HepG2 (cell line): Measurements from ENCODE around the gene TMC2. TPM values are rescaled to one million over a fixed set of nuclear protein-coding genes. Genes with fewer than 3 reads are reported as not detected.

ENCODE experiments used
- ARNT ChIP-seq: fragments of 450-650 bp; IDR thresholded peaks from 2 replicates; pipeline ENCODE4 v1.6.1; 2017
- CBX5 ChIP-seq: sonication (generic); formaldehyde crosslinking; IDR thresholded peaks from 2 replicates; pipeline ENCODE4 v1.4.0; 2020; ENCODE audit warnings: missing genetic modification reagents, borderline replicate concordance
- FOSL2 ChIP-seq: sonication (generic); formaldehyde crosslinking; IDR thresholded peaks from 2 replicates; pipeline ENCODE4 v1.4.0; 2020; ENCODE audit warnings: missing genetic modification reagents
- FOXA1 ChIP-seq, 2 experiments: fragments of 450-650 bp in 1 of 2; sonication (generic) in 1 of 2; formaldehyde crosslinking in 1 of 2; IDR thresholded peaks; 2 replicates each; pipeline versions ENCODE4 v1.4.0 to v1.6.1; 2016 to 2020; ENCODE audit warnings: missing genetic modification reagents in 1 of 2
- NFKBIZ ChIP-seq: IDR thresholded peaks from 2 replicates; pipeline ENCODE4 v1.6.1; 2018; ENCODE audit warnings: missing genetic modification reagents, missing compliant biosample characterization
- NKX3-1 ChIP-seq: sonication (generic); formaldehyde crosslinking; IDR thresholded peaks from 2 replicates; pipeline ENCODE4 v1.5.0; 2020; ENCODE audit warnings: missing genetic modification reagents
- RELA ChIP-seq: sonication (generic); formaldehyde crosslinking; IDR thresholded peaks from 2 replicates; pipeline ENCODE4 v1.4.0; 2020; ENCODE audit warnings: missing genetic modification reagents
- SOX6 ChIP-seq, 2 experiments: fragments of 450-650 bp in 1 of 2; sonication (generic) in 1 of 2; formaldehyde crosslinking in 1 of 2; IDR thresholded peaks; 2 replicates each; pipeline versions ENCODE4 v1.4.0 to v1.6.1; 2017 to 2020; ENCODE audit warnings: antibody characterized with exemption in 1 of 2, mild to moderate bottlenecking in 1 of 2, missing genetic modification reagents in 1 of 2
- TFDP1 ChIP-seq: IDR thresholded peaks from 2 replicates; pipeline ENCODE4 v1.6.1; 2016; ENCODE audit warnings: missing compliant biosample characterization, missing genetic modification reagents, borderline replicate concordance
- USF2 ChIP-seq, 2 experiments: sonication (generic) in 1 of 2; formaldehyde crosslinking in 1 of 2; IDR thresholded peaks; 2 replicates each; pipeline versions ENCODE4 v1.5.1 to v1.6.1; 2011 to 2020; ENCODE audit warnings: borderline replicate concordance in 1 of 2, low read depth in 1 of 2, low read length in 1 of 2, mild to moderate bottlenecking in 1 of 2, missing genetic modification reagents in 1 of 2, moderate library complexity in 1 of 2
- ZBTB38 ChIP-seq: sonication (generic); formaldehyde crosslinking; IDR thresholded peaks from 2 replicates; pipeline ENCODE4 v1.5.1; 2020; ENCODE audit warnings: mild to moderate bottlenecking, missing genetic modification reagents
- ZFP90 ChIP-seq: sonication (generic); formaldehyde crosslinking; IDR thresholded peaks from 2 replicates; pipeline ENCODE4 v1.8.0; 2022; ENCODE audit warnings: missing genetic modification reagents, mild to moderate bottlenecking, inconsistent platforms, borderline replicate concordance
- ZNF121 ChIP-seq: sonication (generic); formaldehyde crosslinking; IDR thresholded peaks from 2 replicates; pipeline ENCODE4 v1.5.0; 2020; ENCODE audit warnings: mild to moderate bottlenecking, missing genetic modification reagents
- ZNF143 ChIP-seq: sonication (generic); formaldehyde crosslinking; IDR thresholded peaks from 2 replicates; pipeline ENCODE4 v1.4.0; 2020; ENCODE audit warnings: missing genetic modification reagents
- ZNF260 ChIP-seq: sonication (generic); formaldehyde crosslinking; IDR thresholded peaks from 2 replicates; pipeline ENCODE4 v1.4.0; 2020; ENCODE audit warnings: missing genetic modification reagents, low read depth, mild to moderate bottlenecking, borderline replicate concordance
- ZNF281 ChIP-seq: sonication (generic); formaldehyde crosslinking; IDR thresholded peaks from 2 replicates; pipeline ENCODE4 v1.4.0; 2020; ENCODE audit warnings: missing genetic modification reagents, borderline replicate concordance
- ZNF567 ChIP-seq: sonication (generic); formaldehyde crosslinking; IDR thresholded peaks from 2 replicates; pipeline ENCODE4 v1.8.1; 2023; ENCODE audit warnings: mild to moderate bottlenecking, missing genetic modification reagents, borderline replicate concordance
- ZNF776 ChIP-seq: sonication (generic); formaldehyde crosslinking; IDR thresholded peaks from 2 replicates; pipeline ENCODE4 v1.4.0; 2020; ENCODE audit warnings: mild to moderate bottlenecking, missing genetic modification reagents
- ZNF780A ChIP-seq: sonication (generic); formaldehyde crosslinking; IDR thresholded peaks from 2 replicates; pipeline ENCODE4 v1.8.0; 2022; ENCODE audit warnings: mild to moderate bottlenecking, missing genetic modification reagents, moderate library complexity
- ZUFSP ChIP-seq: sonication (generic); formaldehyde crosslinking; IDR thresholded peaks from 2 replicates; pipeline ENCODE4 v1.9.0; 2021; ENCODE audit warnings: missing genetic modification reagents, mild to moderate bottlenecking, borderline replicate concordance
- polyA plus RNA-seq, 8 experiments: library from polyadenylated mRNA; depleted of rRNA in 3 of 8; stranded (reverse) in 7 of 8; unstranded in 1 of 8; fragments of >200 nt; fragmentation: Illumina TruSeq in 4 of 8; extraction: Trizol in 4 of 8; gene quantifications; 2 replicates each; pipeline versions ENCODE4 v1.2.1 to v1.2.3, GENCODE V29; 2011 to 2016; ENCODE audit warnings: low read depth in 4 of 8, missing spikeins in 1 of 8, mixed read lengths in 1 of 8; ENCODE audit not compliant: insufficient read depth in 1 of 8
- total RNA-seq, 5 experiments: library from RNA; depleted of rRNA; stranded (reverse); fragments of >200 nt; fragmentation: Illumina TruSeq; extraction: Trizol; gene quantifications; 2 replicates each; pipeline ENCODE4 v1.2.3, GENCODE V29; 2016; ENCODE audit warnings: low read depth in 1 of 5

Gene TMC2
- total and polyA plus RNA-seq, 2 of the 13 experiments (the other 11 are each of a cell fraction or from before 2014, with no cell fraction given) = not detected

GRCh38 chr20:2523919-2524708 is 12.3 kb upstream of the TMC2 start (continued):
- TF ChIP-seq FOSL2 (CRISPR knock-in tag) = no peak
- TF ChIP-seq ZFP90 = no peak
- no peak for TF ChIP-seq ARNT
- TF ChIP-seq NFKBIZ (CRISPR knock-in tag) = no peak
- TF ChIP-seq RELA (CRISPR knock-in tag) = no peak
- TF ChIP-seq ZNF121 (CRISPR knock-in tag) = peak; percentile 95
- no peak for TF ChIP-seq ZNF281 (CRISPR knock-in tag)
- TF ChIP-seq CBX5 (CRISPR knock-in tag) = 0 out of 2 replicates have a peak, but pooled peaks have one; percentile 19
- TF ChIP-seq ZNF143 (CRISPR knock-in tag) = no peak; the same call in 1 of the 2 replicates
- TF ChIP-seq ZNF260 (CRISPR knock-in tag) = no peak
- TF ChIP-seq ZNF567 (CRISPR knock-in tag) = no peak
- TF ChIP-seq ZNF776 (CRISPR knock-in tag) = no peak
- no peak for TF ChIP-seq USF2 (IDR thresholded peaks at IDR 0.05; ENCODE audit: low read depth, low read length)
- peak; percentile 31; the same call in 1 of the 2 replicates for TF ChIP-seq USF2 (CRISPR knock-in tag; IDR thresholded peaks at IDR 0.05; ENCODE audit: borderline replicate concordance)
- peak; percentile 64; the same call in 1 of the 2 replicates for TF ChIP-seq TFDP1 (CRISPR knock-in tag)
- peak; percentile 76; the same call in 1 of the 2 replicates for TF ChIP-seq NKX3-1
- no peak for TF ChIP-seq ZUFSP (CRISPR knock-in tag)
- no peak for TF ChIP-seq SOX6 (IDR thresholded peaks at IDR 0.05)
- TF ChIP-seq SOX6 (CRISPR knock-in tag; IDR thresholded peaks at IDR 0.05) = peak; percentile 55; the same call in 1 of the 2 replicates
- TF ChIP-seq ZBTB38 (CRISPR knock-in tag) = no peak
- TF ChIP-seq FOXA1 (IDR thresholded peaks at IDR 0.05) = no peak
- no peak for TF ChIP-seq FOXA1 (CRISPR knock-in tag; IDR thresholded peaks at IDR 0.05)
- TF ChIP-seq ZNF780A = no peak
